OCI-LY3 (cell line): ENCODE measurements around the gene PDZK1IP1.

ENCODE experiments used
- H2AFZ ChIP-seq: fragments of 200-600, 300-600 bp; shearing (Covaris generic); 2 replicates; pipeline ENCODE4 v1.6.0; 2014; ENCODE audit warnings: antibody characterized with exemption, low read depth, low read length
- H3K27ac ChIP-seq: fragments of 200-600, 300-600 bp; sonication (generic); 2 replicates; pipeline ENCODE4 v1.5.1; 2014; ENCODE audit warnings: mild to moderate bottlenecking, low read length, moderate library complexity, mixed read lengths
- H3K27me3 ChIP-seq: fragments of 200-600, 300-600 bp; sonication (generic); 2 replicates; pipeline ENCODE4 v1.6.1; 2014; ENCODE audit warnings: low read depth, low read length, mixed read lengths
- H3K36me3 ChIP-seq: fragments of 200-600, 300-600 bp; sonication (generic); replicated peaks from 2 replicates; pipeline ENCODE3; 2014; ENCODE audit warnings: low read depth, low read length, mixed read lengths
- H3K4me1 ChIP-seq: fragments of 300-600, 200-600 bp; sonication (generic); 2 replicates; pipeline ENCODE4 v1.6.1; 2014; ENCODE audit warnings: low read length, mixed read lengths
- H3K4me2 ChIP-seq: fragments of 200-600, 300-600 bp; sonication (generic); 2 replicates; pipeline ENCODE4 v1.6.1; 2014; ENCODE audit warnings: low read length, mixed read lengths
- H3K4me3 ChIP-seq: fragments of 300-600, 200-600 bp; sonication (generic); 2 replicates; pipeline ENCODE4 v1.5.1; 2014; ENCODE audit warnings: antibody characterized with exemption, mild to moderate bottlenecking, low read length, moderate library complexity
- H3K79me2 ChIP-seq: fragments of 300-600, 200-600 bp; shearing (Covaris generic); 2 replicates; pipeline ENCODE4 v1.6.1; 2014; ENCODE audit warnings: mild to moderate bottlenecking, low read length, mixed read lengths
- H3K9ac ChIP-seq: fragments of 300-600, 200-600 bp; shearing (Covaris generic); 2 replicates; pipeline ENCODE4 v1.6.0; 2014; ENCODE audit warnings: mild to moderate bottlenecking, low read length, moderate library complexity
- H3K9me3 ChIP-seq: fragments of 200-600, 300-600 bp; shearing (Covaris generic); 2 replicates; pipeline ENCODE4 v1.6.1; 2014; ENCODE audit warnings: low read length, mixed read lengths; ENCODE audit not compliant: insufficient read depth
- H4K20me1 ChIP-seq: fragments of 200-600, 300-600 bp; sonication (generic); 2 replicates; pipeline ENCODE4 v1.6.1; 2016; ENCODE audit warnings: low read length, mixed read lengths; ENCODE audit not compliant: insufficient read depth
- EZH2phosphoT487 ChIP-seq: fragments of 200-600 bp; shearing (Covaris generic); IDR thresholded peaks from 2 replicates; pipeline ENCODE4 v1.6.1; 2018; ENCODE audit warnings: antibody characterized with exemption, mixed run types, low read depth
- TF ChIP-seq, protein P1 (sequence below): fragments of 200-600, 300-600 bp; sonication (generic); IDR thresholded peaks from 2 replicates; pipeline ENCODE4 v1.5.1; 2014; ENCODE audit warnings: antibody characterized with exemption, low read length, low read depth

Gene PDZK1IP1

GRCh38 chr1:47182676-47183235 lies 7.1 kb downstream of the PDZK1IP1 start:
- no peak for TF ChIP-seq EZH2phosphoT487
- Histone ChIP-seq H3K36me3 (no peaks in the 10 kb centered on the region), H4K20me1 (no peaks in the 10 kb centered on the region), H3K4me1 (peaks cover 4% of the 10 kb centered on the region; the same call in 1 of the 2 replicates), H3K27ac (no peak overlapping the region), H2AFZ (no peak overlapping the region), H3K27me3 (peaks cover 6% of the 10 kb centered on the region), H3K9me3 (no peaks in the 10 kb centered on the region), H3K4me3 (no peak overlapping the region), H3K79me2 (no peaks in the 10 kb centered on the region), H3K4me2 (no peak overlapping the region), H3K9ac (no peak overlapping the region)

- no peak overlapping the region for H3K4me2 ChIP-seq
- no peaks in the 10 kb centered on the region for H3K36me3 ChIP-seq
- no peaks in the 10 kb centered on the region for H3K9me3 ChIP-seq
- no peaks in the 10 kb centered on the region for H3K79me2 ChIP-seq
- H3K4me3 ChIP-seq: no peak overlapping the region
- no peak overlapping the region for H3K9ac ChIP-seq
- no peak overlapping the region for H2AFZ ChIP-seq
- peaks cover 6% of the 10 kb centered on the region for H3K27me3 ChIP-seq
- TF ChIP-seq, protein P1, sequence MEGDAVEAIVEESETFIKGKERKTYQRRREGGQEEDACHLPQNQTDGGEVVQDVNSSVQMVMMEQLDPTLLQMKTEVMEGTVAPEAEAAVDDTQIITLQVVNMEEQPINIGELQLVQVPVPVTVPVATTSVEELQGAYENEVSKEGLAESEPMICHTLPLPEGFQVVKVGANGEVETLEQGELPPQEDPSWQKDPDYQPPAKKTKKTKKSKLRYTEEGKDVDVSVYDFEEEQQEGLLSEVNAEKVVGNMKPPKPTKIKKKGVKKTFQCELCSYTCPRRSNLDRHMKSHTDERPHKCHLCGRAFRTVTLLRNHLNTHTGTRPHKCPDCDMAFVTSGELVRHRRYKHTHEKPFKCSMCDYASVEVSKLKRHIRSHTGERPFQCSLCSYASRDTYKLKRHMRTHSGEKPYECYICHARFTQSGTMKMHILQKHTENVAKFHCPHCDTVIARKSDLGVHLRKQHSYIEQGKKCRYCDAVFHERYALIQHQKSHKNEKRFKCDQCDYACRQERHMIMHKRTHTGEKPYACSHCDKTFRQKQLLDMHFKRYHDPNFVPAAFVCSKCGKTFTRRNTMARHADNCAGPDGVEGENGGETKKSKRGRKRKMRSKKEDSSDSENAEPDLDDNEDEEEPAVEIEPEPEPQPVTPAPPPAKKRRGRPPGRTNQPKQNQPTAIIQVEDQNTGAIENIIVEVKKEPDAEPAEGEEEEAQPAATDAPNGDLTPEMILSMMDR: no peak
- H3K27ac ChIP-seq: no peak overlapping the region
- peaks cover 4% of the 10 kb centered on the region; the same call in 1 of the 2 replicates for H3K4me1 ChIP-seq
- no peaks in the 10 kb centered on the region for H4K20me1 ChIP-seq
Observed at GRCh38 chr1:47181955-47182675, 7.7 kb downstream of the PDZK1IP1 start.

DNA sequence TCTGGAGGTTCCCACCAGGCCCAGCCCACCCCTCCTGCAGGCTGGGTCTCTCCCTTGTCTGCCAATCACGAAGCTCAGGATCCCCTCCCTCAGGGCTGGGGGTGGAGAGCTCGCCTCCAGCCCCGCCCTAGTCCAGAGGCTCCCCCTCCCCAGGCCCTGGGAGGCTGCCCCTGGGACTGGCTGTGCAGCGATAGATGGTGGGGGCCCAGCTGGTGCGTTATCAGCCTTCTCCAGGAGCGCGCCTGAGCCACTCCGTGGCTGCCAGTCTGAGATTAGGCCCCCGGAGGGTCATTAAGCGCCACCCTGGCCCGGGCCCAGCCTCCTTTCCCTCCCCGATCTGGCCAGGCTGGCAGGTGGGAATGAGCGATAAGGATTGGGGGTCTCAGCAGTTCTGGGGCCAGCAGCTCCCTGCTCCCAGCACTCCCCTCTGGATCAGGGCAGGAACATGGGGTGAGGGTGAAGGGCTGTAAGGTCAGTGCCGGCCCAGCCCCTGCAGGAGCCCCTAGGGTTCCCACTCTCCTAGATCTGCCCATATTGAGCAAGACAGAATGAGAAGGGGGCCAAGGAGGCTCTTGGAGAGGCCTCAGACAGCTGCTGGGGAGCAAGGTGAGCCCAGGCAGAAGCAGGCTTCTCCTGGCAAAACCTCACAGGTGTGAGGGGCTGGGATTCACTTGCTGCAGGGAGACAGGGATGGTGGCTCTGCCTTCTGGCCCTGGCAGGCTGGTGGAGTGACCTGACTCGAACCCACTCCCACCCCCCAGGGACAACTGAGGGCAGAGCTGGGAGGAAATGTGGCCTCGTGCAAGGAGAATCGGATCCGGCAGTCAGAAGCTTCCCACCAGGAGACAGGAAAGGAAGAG lies 8.5 kb downstream of the PDZK1IP1 start:
- H3K36me3 ChIP-seq: no peaks in the 10 kb centered on the region
- no peak overlapping the region for H3K4me2 ChIP-seq
- H2AFZ ChIP-seq: no peak overlapping the region
- TF ChIP-seq EZH2phosphoT487: no peak
- TF ChIP-seq, protein P1: no peak
- H3K4me3 ChIP-seq: no peak overlapping the region
- no peak overlapping the region for H3K27ac ChIP-seq
- no peaks in the 10 kb centered on the region for H3K79me2 ChIP-seq
- no peaks in the 10 kb centered on the region for H3K9me3 ChIP-seq
- H3K9ac ChIP-seq: no peak overlapping the region
- peaks cover 4% of the 10 kb centered on the region; the same call in 1 of the 2 replicates for H3K4me1 ChIP-seq
- peaks cover 6% of the 10 kb centered on the region for H3K27me3 ChIP-seq
- no peaks in the 10 kb centered on the region for H4K20me1 ChIP-seq

- no peaks in the 10 kb centered on the region for H3K36me3 ChIP-seq
- peaks cover 4% of the 10 kb centered on the region; the same call in 1 of the 2 replicates for H3K4me1 ChIP-seq
- TF ChIP-seq EZH2phosphoT487: no peak
- TF ChIP-seq, protein P1: no peak
- no peak overlapping the region for H3K27ac ChIP-seq
- H4K20me1 ChIP-seq: no peaks in the 10 kb centered on the region
- peaks cover 6% of the 10 kb centered on the region for H3K27me3 ChIP-seq
- no peaks in the 10 kb centered on the region for H3K79me2 ChIP-seq
- no peaks in the 10 kb centered on the region for H3K9me3 ChIP-seq
- no peak overlapping the region for H3K4me2 ChIP-seq
- no peak overlapping the region for H3K9ac ChIP-seq
- H2AFZ ChIP-seq: no peak overlapping the region
- H3K4me3 ChIP-seq: no peak overlapping the region
Observed at GRCh38 chr1:47180603-47181094, 9.2 kb downstream of the PDZK1IP1 start.
